SH-SY5Y (cell line): ENCODE data around the gene OR6B1.

Experiments
- GATA2 ChIP-seq: IDR thresholded peaks from 2 replicates; pipeline ENCODE4 v1.6.1; 2011; ENCODE audit warnings: mild to moderate bottlenecking, low read depth, low read length
- GATA3 ChIP-seq: IDR thresholded peaks from 2 replicates; pipeline ENCODE4 v1.6.1; 2011; ENCODE audit warnings: low read depth, mild to moderate bottlenecking, low read length, moderate library complexity

GRCh38 chr7:143987513-143987912, 12.6 kb upstream of the OR6B1 start:
- TF ChIP-seq GATA2 (no peak), GATA3 (no peak)
